ENCODE results near the gene FANCD2. TPM values are rescaled to one million over a fixed set of nuclear protein-coding genes. Genes with fewer than 3 reads are reported as not detected.

The FANCD2 gene
- total RNA-seq, 1 experiment from 2014 or later, result 74.9 TPM

DNA sequence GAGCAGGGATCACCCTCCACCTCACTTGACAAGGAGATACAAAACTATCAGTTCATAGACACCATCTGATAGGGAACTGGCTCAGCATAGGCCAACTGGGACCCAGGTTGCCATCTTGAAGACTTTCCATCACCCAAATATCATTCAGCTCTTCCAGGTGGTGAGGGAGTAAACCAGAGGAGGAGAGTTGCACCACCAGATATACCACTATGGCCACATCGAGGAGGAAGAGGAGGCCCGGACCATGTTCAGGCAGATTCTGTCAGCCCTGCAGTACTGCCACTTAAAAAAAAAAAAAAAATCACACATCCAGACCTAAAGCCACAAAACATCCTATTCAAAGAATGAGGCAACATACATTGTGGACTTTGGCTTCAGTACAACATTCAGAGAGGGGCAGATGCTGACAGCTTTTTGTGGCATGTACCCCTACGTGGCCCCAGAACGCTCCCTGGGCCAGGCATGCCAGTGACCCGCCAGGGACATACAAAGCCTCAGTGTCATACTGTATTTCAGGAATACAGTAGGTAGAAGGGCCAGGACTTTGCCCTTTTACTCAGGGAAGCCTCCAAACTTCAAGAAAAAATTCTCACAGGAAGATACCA lies 21.2 kb upstream of the FANCD2 start:
- H3K79me1 ChIP-seq (ENCODE audit: insufficient read depth, low read depth, low read length, poor library complexity, severe bottlenecking), result no peaks in the 10 kb centered on the region
- no peak overlapping the region for H2AK5ac ChIP-seq (ENCODE audit: insufficient read length, low read length)
- H2BK5ac ChIP-seq (ENCODE audit: insufficient read length, low read length), result no peak overlapping the region
- no peak overlapping the region for H2BK15ac ChIP-seq (ENCODE audit: low read depth, low read length)
- H3K56ac ChIP-seq (ENCODE audit: insufficient read length, low read depth, low read length), result no peak overlapping the region
- no peaks in the 10 kb centered on the region for H3K9me3 ChIP-seq (ENCODE audit: control insufficient read depth, low read depth, low read length)
- no peak overlapping the region for H4K5ac ChIP-seq (ENCODE audit: insufficient read length, low read depth, low read length)
- H3K4ac ChIP-seq (ENCODE audit: low read depth, low read length), result no peak overlapping the region
- H3K27ac ChIP-seq (ENCODE audit: insufficient read length, low read depth, low read length), result no peak overlapping the region
- H3K4me1 Mint-ChIP-seq, result peaks cover 13 to 15% of the 10 kb centered on the region in 2 experiments
- H3K36me3 Mint-ChIP-seq (ENCODE audit: insufficient read depth in 1 of 3, low read depth in 3 of 3), result peaks cover 28 to 42% (median 30%) of the 10 kb centered on the region in 3 experiments; a peak in 6 of 7 replicates
- peaks cover 4% of the 10 kb centered on the region for H3K27me3 Mint-ChIP-seq (ENCODE audit: low read depth)
- no peak for DNase-seq
- TF ChIP-seq, protein P1, sequence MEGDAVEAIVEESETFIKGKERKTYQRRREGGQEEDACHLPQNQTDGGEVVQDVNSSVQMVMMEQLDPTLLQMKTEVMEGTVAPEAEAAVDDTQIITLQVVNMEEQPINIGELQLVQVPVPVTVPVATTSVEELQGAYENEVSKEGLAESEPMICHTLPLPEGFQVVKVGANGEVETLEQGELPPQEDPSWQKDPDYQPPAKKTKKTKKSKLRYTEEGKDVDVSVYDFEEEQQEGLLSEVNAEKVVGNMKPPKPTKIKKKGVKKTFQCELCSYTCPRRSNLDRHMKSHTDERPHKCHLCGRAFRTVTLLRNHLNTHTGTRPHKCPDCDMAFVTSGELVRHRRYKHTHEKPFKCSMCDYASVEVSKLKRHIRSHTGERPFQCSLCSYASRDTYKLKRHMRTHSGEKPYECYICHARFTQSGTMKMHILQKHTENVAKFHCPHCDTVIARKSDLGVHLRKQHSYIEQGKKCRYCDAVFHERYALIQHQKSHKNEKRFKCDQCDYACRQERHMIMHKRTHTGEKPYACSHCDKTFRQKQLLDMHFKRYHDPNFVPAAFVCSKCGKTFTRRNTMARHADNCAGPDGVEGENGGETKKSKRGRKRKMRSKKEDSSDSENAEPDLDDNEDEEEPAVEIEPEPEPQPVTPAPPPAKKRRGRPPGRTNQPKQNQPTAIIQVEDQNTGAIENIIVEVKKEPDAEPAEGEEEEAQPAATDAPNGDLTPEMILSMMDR (conservative IDR thresholded peaks at IDR 0.05), result no peak
- no peak overlapping the region for H2BK12ac ChIP-seq (ENCODE audit: insufficient read length, low read depth, low read length)
- no peak overlapping the region for H4K8ac ChIP-seq (replicated peaks; ENCODE audit: insufficient read length, low read depth, low read length)
- H2BK20ac ChIP-seq (ENCODE audit: low read depth, low read length, poor library complexity, severe bottlenecking), result no peak overlapping the region
- no peak overlapping the region for H3K18ac ChIP-seq (ENCODE audit: insufficient read length, low read depth, low read length)
- H3K4me3 Mint-ChIP-seq, result no peak overlapping the region
- no peak overlapping the region for H3K9ac ChIP-seq (ENCODE audit: extremely low read depth, insufficient read length, low read length)
- no peak overlapping the region for H3K4me2 ChIP-seq (ENCODE audit: insufficient read depth, insufficient read length, low read length)
- H3K79me2 ChIP-seq (ENCODE audit: insufficient read depth, low read length), result no peaks in the 10 kb centered on the region; the same call in 1 of the 2 replicates
- H4K20me1 ChIP-seq (ENCODE audit: control insufficient read depth, insufficient read depth, insufficient read length), result no peaks in the 10 kb centered on the region
- H2AFZ ChIP-seq (ENCODE audit: low read length), result no peak overlapping the region
- H3K4me1 ChIP-seq (ENCODE audit: insufficient read depth, low read length), result no peaks in the 10 kb centered on the region
- peaks cover 5% of the 10 kb centered on the region for H3K23me2 ChIP-seq (ENCODE audit: insufficient read length, low read depth, low read length, poor library complexity, severe bottlenecking)
- H4K91ac ChIP-seq (ENCODE audit: insufficient read length, low read depth, low read length), result no peak overlapping the region
- no CpG with 5 or more reads among the region's 5 CpGs for WGBS (ENCODE audit: extremely low coverage, insufficient read length, low lambda C conversion rate)
- no peak overlapping the region for H3K14ac ChIP-seq (ENCODE audit: insufficient read depth, low read length)
- H2BK120ac ChIP-seq (ENCODE audit: low read depth, low read length, poor library complexity, severe bottlenecking), result no peak overlapping the region
- no peaks in the 10 kb centered on the region for H3K27me3 ChIP-seq (ENCODE audit: insufficient read depth, low read length)
- H3T11ph ChIP-seq (ENCODE audit: low read length), result no peak overlapping the region
- H3K27ac Mint-ChIP-seq, result no peak overlapping the region; a peak in 1 of 7 replicates
- no peaks in the 10 kb centered on the region for H3K9me3 Mint-ChIP-seq
- no peak overlapping the region for H3K23ac ChIP-seq (ENCODE audit: insufficient read length, low read depth, low read length)

Measured in H9 (cell line).